MM.1S (cell line): ENCODE measurements around the gene EPS8L1.
"Not testable (repeated sequence)": the region's sequence is repeated elsewhere in the genome, so short reads cannot be mapped to it uniquely, and the experiment has no call there.

ENCODE experiments used
- DNase-seq: peaks from one replicate; pipeline ENCODE4 v3.0.0-alpha.2; 2015
- H2AFZ ChIP-seq: fragments of 300-600 bp; sonication (generic); 2 replicates; pipeline ENCODE4 v1.6.0; 2016; ENCODE audit warnings: antibody characterized with exemption, low read length
- H3F3A ChIP-seq: fragments of 300-600 bp; sonication (generic); 2 replicates; pipeline ENCODE4 v1.6.1; 2016; ENCODE audit warnings: mild to moderate bottlenecking, antibody characterized with exemption, low read length, moderate library complexity, mixed read lengths; ENCODE audit not compliant: insufficient read depth
- H3K27ac ChIP-seq: fragments of 300-600 bp; sonication (generic); 2 replicates; pipeline ENCODE4 v1.5.1; 2016; ENCODE audit warnings: mild to moderate bottlenecking, low read length
- H3K27me3 ChIP-seq: fragments of 300-600 bp; sonication (generic); replicated peaks from 2 replicates; pipeline ENCODE4 v1.6.0; 2016; ENCODE audit warnings: low read length; ENCODE audit not compliant: insufficient read depth
- H3K36me3 ChIP-seq: fragments of 300-600 bp; sonication (generic); replicated peaks from 2 replicates; pipeline ENCODE4 v1.6.1; 2016; ENCODE audit warnings: mild to moderate bottlenecking, low read length, mixed read lengths; ENCODE audit not compliant: insufficient read depth
- H3K4me1 ChIP-seq: fragments of 300-600 bp; sonication (generic); 2 replicates; pipeline ENCODE4 v1.6.1; 2016; ENCODE audit warnings: low read length, mixed read lengths
- H3K4me2 ChIP-seq: fragments of 300-600 bp; sonication (generic); 2 replicates; pipeline ENCODE4 v1.6.0; 2016; ENCODE audit warnings: low read depth, low read length
- H3K4me3 ChIP-seq: fragments of 300-600 bp; sonication (generic); 2 replicates; pipeline ENCODE4 v1.5.1; 2016; ENCODE audit warnings: low read length, mixed read lengths
- H3K79me2 ChIP-seq: fragments of 300-600 bp; sonication (generic); 2 replicates; pipeline ENCODE4 v1.6.1; 2016; ENCODE audit warnings: mixed run types, low read length, mixed read lengths
- H3K9ac ChIP-seq: fragments of 300-600 bp; sonication (generic); 2 replicates; pipeline ENCODE4 v1.6.1; 2016; ENCODE audit warnings: low read length, mixed read lengths
- H3K9me2 ChIP-seq: fragments of 300-600 bp; sonication (generic); replicated peaks from 2 replicates; pipeline ENCODE4 v1.6.1; 2016; ENCODE audit warnings: mild to moderate bottlenecking, low read length, mixed read lengths; ENCODE audit not compliant: insufficient read depth
- H3K9me3 ChIP-seq: fragments of 300-600 bp; sonication (generic); replicated peaks from 2 replicates; pipeline ENCODE4 v1.6.1; 2016; ENCODE audit warnings: mild to moderate bottlenecking, low read length, mixed read lengths; ENCODE audit not compliant: insufficient read depth
- H4K20me1 ChIP-seq: fragments of 300-600 bp; sonication (generic); 2 replicates; pipeline ENCODE4 v1.6.1; 2016; ENCODE audit warnings: mild to moderate bottlenecking, low read length, moderate library complexity, mixed read lengths; ENCODE audit not compliant: insufficient read depth
- EZH2 ChIP-seq: fragments of 300-600 bp; sonication (generic); optimal IDR thresholded peaks from 2 replicates; pipeline ENCODE3; 2017; ENCODE audit warnings: low read depth, mild to moderate bottlenecking, antibody characterized with exemption, low read length, mixed read lengths
- EZH2phosphoT487 ChIP-seq: fragments of 300-600 bp; sonication (generic); IDR thresholded peaks from 2 replicates; pipeline ENCODE4 v1.6.1; 2018; ENCODE audit warnings: antibody characterized with exemption, low read length
- TF ChIP-seq, protein P1 (sequence below): fragments of 300-600 bp; sonication (generic); IDR thresholded peaks from 2 replicates; pipeline ENCODE4 v1.5.1; 2016; ENCODE audit warnings: antibody characterized with exemption, low read length, mixed read lengths

The EPS8L1 gene

DNA sequence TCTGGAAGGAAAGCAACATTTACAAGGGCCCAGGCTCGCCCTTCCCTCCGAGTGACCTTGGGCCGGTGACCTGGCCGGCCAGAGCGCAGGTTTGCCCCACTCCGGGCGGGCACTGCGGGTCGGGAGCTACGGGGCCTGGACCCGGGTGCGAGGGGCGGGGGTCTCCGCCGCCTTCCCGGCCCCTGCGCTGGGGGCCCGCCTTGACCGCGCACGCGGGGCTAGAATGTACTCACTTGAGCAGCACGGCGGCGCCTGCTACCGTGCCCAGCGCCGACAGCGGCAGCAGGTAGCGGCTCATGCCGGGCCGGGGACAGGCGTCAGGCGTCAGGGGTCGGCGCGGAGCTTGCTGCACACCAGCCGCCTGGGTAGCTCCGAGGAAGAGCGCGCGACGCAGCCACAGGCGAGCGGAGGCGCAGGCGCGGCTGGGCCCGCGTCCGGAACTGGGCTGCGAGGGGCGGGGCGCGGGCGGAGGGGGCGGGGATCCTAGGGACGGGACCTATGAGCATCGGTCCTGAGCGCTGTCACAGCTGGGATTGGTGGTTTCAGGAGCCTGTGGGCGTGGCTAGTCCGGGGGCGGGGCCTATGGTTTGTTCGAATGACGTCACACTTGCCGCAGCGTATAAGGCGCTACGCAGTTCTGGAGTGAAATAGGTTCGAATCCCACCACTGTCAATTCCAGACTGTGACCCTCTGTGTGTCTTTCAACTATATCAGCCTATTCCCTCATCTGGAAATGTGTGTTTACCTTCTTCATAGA, 12.8 kb upstream of the EPS8L1 start, which contains the start of gene RDH13:
Gene RDH13, minus strand, starts transcription at position 414 of the 757 bp plus-strand sequence. Its CDS starts 116 bp downstream, at position 298.
- peak; percentile 91 for DNase-seq
- Histone ChIP-seq H3K27me3 (no peaks in the 10 kb centered on the region), H3K4me3 (peak within 1 kb of the TSS; percentile 81), H3K4me2 (peak within 1 kb of the TSS; percentile 74; the same call in 1 of the 2 replicates), H3K9me3 (no peaks in the 10 kb centered on the region), H3K9me2 (no peaks in the 10 kb centered on the region), H3K27ac (peak within 1 kb of the TSS; percentile 58; the same call in 1 of the 2 replicates), H3F3A (no peaks in the 10 kb centered on the region), H4K20me1 (no peaks in the 10 kb centered on the region), H3K4me1 (no peaks in the 10 kb centered on the region), H3K9ac (peak within 1 kb of the TSS; percentile 90), H2AFZ (no peak within 1 kb of the TSS), H3K79me2 (peaks cover 48% of the 10 kb centered on the region), H3K36me3 (no peaks in the 10 kb centered on the region)
- TF ChIP-seq EZH2phosphoT487: no peak
- TF ChIP-seq EZH2: no peak
- TF ChIP-seq, protein P1, sequence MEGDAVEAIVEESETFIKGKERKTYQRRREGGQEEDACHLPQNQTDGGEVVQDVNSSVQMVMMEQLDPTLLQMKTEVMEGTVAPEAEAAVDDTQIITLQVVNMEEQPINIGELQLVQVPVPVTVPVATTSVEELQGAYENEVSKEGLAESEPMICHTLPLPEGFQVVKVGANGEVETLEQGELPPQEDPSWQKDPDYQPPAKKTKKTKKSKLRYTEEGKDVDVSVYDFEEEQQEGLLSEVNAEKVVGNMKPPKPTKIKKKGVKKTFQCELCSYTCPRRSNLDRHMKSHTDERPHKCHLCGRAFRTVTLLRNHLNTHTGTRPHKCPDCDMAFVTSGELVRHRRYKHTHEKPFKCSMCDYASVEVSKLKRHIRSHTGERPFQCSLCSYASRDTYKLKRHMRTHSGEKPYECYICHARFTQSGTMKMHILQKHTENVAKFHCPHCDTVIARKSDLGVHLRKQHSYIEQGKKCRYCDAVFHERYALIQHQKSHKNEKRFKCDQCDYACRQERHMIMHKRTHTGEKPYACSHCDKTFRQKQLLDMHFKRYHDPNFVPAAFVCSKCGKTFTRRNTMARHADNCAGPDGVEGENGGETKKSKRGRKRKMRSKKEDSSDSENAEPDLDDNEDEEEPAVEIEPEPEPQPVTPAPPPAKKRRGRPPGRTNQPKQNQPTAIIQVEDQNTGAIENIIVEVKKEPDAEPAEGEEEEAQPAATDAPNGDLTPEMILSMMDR: no peak

DNA sequence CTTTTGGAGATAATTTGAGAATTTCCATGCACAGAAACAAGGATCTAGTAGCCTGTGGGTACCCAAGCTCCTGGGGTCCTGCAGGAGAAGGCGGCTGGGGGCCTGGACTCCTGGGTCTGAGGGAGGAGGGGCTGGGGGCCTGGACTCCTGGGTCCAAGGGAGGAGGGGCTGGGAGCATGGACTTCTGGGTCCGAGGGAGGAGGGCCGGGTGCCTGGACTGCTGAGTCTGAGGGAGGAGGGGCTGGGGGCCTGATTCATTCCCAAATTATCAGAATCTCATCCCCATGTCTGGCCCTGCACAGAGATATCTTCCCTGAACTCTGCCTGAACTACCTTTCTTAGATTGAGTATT, 12.2 kb upstream of the EPS8L1 start:
- no peak for DNase-seq
- no peaks in the 10 kb centered on the region for H3F3A ChIP-seq
- H3K9me2 ChIP-seq: no peaks in the 10 kb centered on the region
- no peak overlapping the region for H3K27ac ChIP-seq
- H3K9me3 ChIP-seq: no peaks in the 10 kb centered on the region
- H4K20me1 ChIP-seq: no peaks in the 10 kb centered on the region
- H3K4me1 ChIP-seq: no peaks in the 10 kb centered on the region
- TF ChIP-seq EZH2phosphoT487: no peak
- H3K27me3 ChIP-seq: no peaks in the 10 kb centered on the region
- H2AFZ ChIP-seq: no peak overlapping the region
- no peaks in the 10 kb centered on the region for H3K36me3 ChIP-seq
- H3K79me2 ChIP-seq: peaks cover 50% of the 10 kb centered on the region
- H3K4me3 ChIP-seq: no peak overlapping the region
- H3K4me2 ChIP-seq: no peak overlapping the region
- no peak overlapping the region for H3K9ac ChIP-seq

DNA sequence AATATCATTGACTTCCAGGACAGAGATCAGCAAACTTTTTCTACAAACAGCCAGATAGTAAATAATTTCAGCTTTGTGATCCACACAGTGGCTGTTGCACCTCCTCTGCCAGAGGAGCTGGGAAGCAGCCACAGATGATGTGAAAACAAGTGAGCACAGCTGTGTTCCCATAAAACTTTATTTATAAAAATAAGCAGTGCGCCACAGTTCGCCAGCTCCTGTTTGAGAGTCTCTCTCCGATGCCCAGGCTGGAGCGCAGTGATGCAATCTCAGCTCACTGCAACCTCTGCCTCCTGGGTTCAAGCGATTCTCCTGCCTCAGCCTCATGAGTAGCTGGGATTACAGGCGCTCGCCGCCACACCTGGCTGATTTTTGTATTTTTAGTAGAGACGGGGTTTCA, 10.2 kb upstream of the EPS8L1 start:
- H2AFZ ChIP-seq, H3K36me3 ChIP-seq, H3K9me2 ChIP-seq, H3K4me1 ChIP-seq, H4K20me1 ChIP-seq, DNase-seq, H3K9me3 ChIP-seq, H3K27ac ChIP-seq, H3K27me3 ChIP-seq, H3K4me3 ChIP-seq, H3K9ac ChIP-seq, H3K4me2 ChIP-seq: not testable (repeated sequence)
- peaks cover 41% of the 10 kb centered on the region for H3K79me2 ChIP-seq
- peaks cover 15% of the 10 kb centered on the region for H3F3A ChIP-seq

DNA sequence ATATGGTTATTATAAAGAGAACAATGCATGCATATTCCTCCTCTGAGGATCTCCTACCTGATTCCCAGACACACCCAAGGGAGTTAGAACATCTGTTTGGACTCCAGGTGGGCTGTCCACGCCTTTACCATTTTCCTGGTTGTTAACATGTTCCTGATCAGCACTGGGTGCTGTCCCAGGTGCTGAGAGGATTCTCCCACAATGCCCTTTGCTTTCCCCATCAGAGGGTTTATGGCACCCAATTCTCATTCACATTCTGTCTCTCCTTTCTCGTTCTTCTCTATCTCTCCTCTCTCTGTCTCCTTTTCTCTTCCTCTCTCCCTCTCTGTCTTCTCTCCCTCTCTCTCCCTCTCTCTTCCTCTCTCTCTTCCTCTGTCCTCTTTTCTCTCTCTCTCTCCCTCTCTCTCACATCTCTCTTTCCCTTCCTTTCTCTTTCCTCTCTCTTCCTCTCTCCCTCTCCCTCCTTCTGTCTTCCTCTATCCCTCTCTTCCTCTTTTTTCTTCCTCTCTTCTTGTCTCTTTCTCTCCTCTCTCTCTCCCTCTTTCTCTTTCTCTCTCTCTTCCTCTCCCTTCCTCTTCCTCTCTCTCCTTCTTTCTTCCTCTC, 9.5 kb upstream of the EPS8L1 start:
- H3K27me3 ChIP-seq: no peaks in the 10 kb centered on the region
- peaks cover 37% of the 10 kb centered on the region for H3K79me2 ChIP-seq
- no peaks in the 10 kb centered on the region for H4K20me1 ChIP-seq
- H3K4me1 ChIP-seq: peaks cover 15% of the 10 kb centered on the region
- no peaks in the 10 kb centered on the region for H3K9me3 ChIP-seq
- peaks cover 22% of the 10 kb centered on the region for H3F3A ChIP-seq
- no peak overlapping the region for H3K27ac ChIP-seq
- H3K4me3 ChIP-seq: no peak overlapping the region
- no peak overlapping the region for H3K9ac ChIP-seq
- H3K9me2 ChIP-seq: no peaks in the 10 kb centered on the region
- H3K4me2 ChIP-seq: no peak overlapping the region
- no peaks in the 10 kb centered on the region for H3K36me3 ChIP-seq
- no peak for TF ChIP-seq EZH2
- TF ChIP-seq, protein P1: no peak
- no peak for TF ChIP-seq EZH2phosphoT487
- no peak overlapping the region for H2AFZ ChIP-seq
- DNase-seq: no peak
